A204.1 (cell line): Measurements from ENCODE around the gene CA10.

Source experiments
- FAIRE-seq: peaks from 2 replicates; lab custom pipeline; 2012; peaks lifted over from hg19 to GRCh38; lab: Jason Lieb, UNC

CA10 gene

GRCh38 chr17:52158450-52159042, at the start of gene CA10:
CA10 (minus strand) TSS chr17:52158714.
- no peak for FAIRE-seq

- FAIRE-seq, result no peak
Observed at GRCh38 chr17:52207796-52208195, 49.3 kb upstream of the CA10 start.

GRCh38 chr17:52202520-52203080, 44.1 kb upstream of the CA10 start:
- FAIRE-seq, result no peak

GRCh38 chr17:52201767-52202519, 43.4 kb upstream of the CA10 start:
- FAIRE-seq, result no peak

- FAIRE-seq, result no peak
Observed at GRCh38 chr17:52191491-52191890, 33.0 kb upstream of the CA10 start.

GRCh38 chr17:52181782-52182181, 23.3 kb upstream of the CA10 start:
- no peak for FAIRE-seq

GRCh38 chr17:52178012-52178411, 19.5 kb upstream of the CA10 start:
- FAIRE-seq, result no peak

GRCh38 chr17:52170963-52171572, 12.6 kb upstream of the CA10 start:
- FAIRE-seq, result no peak

GRCh38 chr17:52160136-52160567, 1.6 kb upstream of the CA10 start:
- FAIRE-seq, result no peak

GRCh38 chr17:52159246-52160135, 977 bp upstream of the CA10 start:
- no peak for FAIRE-seq

- no peak for FAIRE-seq
Observed at GRCh38 chr17:52157603-52158449, 688 bp downstream of the CA10 start.

- FAIRE-seq, result no peak
Observed at GRCh38 chr17:52156576-52157570, 1.6 kb downstream of the CA10 start.

- FAIRE-seq, result no peak
Observed at GRCh38 chr17:52155301-52155700, 3.2 kb downstream of the CA10 start.

GRCh38 chr17:52154466-52154865, 4.0 kb downstream of the CA10 start:
- no peak for FAIRE-seq

- FAIRE-seq, result no peak
Observed at GRCh38 chr17:52150935-52151334, 7.6 kb downstream of the CA10 start.

GRCh38 chr17:52149626-52150025, 8.9 kb downstream of the CA10 start:
- no peak for FAIRE-seq

GRCh38 chr17:52148969-52149351, 9.6 kb downstream of the CA10 start:
- FAIRE-seq, result no peak

- FAIRE-seq, result no peak
Observed at GRCh38 chr17:52148288-52148968, 10.1 kb downstream of the CA10 start.

- no peak for FAIRE-seq
Observed at GRCh38 chr17:52147872-52148271, 10.6 kb downstream of the CA10 start.
